Medulla oblongata (tissue), 1 donor: Measurements from ENCODE around the gene UNC13C.
"Not testable (repeated sequence)": the region's sequence is repeated elsewhere in the genome, so short reads cannot be mapped to it uniquely, and the experiment has no call there.

ENCODE experiments used
- DNase-seq: peaks from one replicate; pipeline ENCODE4 v3.0.0-alpha.2; 2015; ENCODE audit errors: extremely low spot score

Gene UNC13C

GRCh38 chr15:54298396-54298795, 320.2 kb downstream of the UNC13C start:
- no peak for DNase-seq

GRCh38 chr15:54304321-54304720, 326.1 kb downstream of the UNC13C start:
- DNase-seq, result no peak

DNA sequence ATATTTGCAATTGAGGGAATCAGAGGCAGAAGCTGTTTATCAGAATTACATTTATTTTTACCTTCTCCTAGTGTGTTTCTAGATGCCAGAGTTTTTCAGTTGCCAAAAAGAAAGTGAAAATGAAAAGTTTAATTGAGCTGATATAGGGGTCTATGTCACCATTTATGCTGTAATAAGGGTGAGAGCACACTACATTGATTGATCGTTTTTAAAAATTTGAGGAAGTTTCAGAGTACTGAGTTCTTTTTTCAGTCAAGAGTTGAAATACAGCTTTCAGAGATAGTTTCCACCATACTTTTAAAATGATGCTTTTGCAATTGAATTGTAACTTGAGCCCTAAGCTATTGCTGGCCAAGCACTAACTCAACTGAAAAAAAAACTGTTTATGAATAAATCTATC, 326.9 kb downstream of the UNC13C start:
- DNase-seq, result no peak

GRCh38 chr15:54307252-54307902, 329.1 kb downstream of the UNC13C start:
- DNase-seq, result no peak

DNA sequence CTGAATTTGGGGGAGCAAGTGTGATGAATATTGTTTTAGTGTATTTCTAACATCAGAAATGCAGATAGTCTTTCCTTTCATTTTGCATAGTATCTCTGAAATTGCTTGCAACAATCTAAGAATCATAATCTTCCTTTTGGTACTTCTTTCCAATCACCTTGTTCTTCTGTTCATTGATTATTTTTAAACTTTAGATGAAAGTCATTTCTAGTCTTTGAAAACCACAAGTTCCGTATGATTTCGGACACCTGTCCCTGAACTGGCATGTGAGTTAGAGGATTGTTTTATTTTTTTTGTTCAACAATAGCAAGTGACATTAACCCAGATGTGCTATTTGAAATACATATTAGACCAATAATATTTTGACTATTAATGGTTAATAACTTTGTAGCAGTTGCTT, 329.7 kb downstream of the UNC13C start:
- DNase-seq, result no peak

DNA sequence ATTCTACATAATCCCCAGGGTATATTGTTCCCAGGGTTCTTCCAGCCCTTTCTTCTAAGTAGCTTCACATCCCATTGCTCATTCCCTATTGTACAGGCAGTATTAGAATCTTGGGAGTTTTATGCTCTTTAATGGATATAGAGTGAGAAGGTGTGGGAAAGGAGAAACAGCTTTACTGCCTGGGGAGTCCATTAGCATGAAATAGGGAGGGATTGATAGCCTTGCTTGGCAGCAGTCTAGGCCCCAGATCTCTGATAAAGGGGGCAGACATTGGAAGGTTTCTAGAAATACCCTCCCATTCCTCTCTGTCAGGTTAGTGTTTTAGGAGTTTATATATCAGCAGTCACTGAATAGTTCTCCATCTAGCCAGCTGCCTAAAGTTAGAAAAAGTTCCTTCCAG, 334.3 kb downstream of the UNC13C start:
- DNase-seq, result no peak

DNA sequence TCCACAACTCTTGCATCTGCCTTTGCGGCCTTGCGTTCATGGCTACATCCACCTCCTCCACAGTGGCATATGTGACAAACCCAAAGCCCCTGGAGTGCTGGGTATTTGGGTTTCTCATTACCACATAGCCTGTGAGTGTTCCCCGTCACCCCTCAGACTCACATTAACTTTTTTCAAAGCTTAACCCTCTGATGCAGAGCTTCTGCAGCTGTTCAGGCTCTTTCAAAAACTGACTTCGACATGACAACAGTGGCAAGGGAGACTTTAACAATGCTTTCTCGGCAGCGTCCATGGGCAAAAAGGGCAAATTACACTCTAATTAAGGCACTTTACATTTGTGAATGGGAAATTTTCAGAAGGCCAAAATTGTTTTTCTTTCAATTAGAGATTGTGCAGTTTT, 343.2 kb downstream of the UNC13C start:
- DNase-seq, result no peak

DNA sequence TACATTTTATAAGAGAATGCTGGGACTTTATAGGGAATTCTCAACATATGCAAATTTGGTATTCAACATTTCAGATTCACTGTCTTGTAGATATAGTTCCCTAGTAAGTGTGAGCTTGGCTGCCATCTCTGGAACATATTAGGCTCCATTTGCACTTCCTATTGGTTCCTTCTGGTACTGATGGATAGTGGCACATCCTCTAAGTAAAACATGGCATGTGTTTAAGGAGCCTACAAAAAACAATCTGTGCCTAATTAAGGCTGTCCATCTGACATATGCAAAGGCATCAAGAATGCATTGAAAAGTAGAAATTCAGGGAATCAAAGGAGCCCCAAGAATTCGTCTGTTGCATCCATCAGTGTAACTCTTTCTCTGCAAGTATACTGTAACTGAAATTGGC, 344.1 kb downstream of the UNC13C start:
- DNase-seq, result no peak

GRCh38 chr15:54345301-54345700, 367.1 kb downstream of the UNC13C start:
- no peak for DNase-seq

GRCh38 chr15:54345827-54346226, 367.6 kb downstream of the UNC13C start:
- DNase-seq, result no peak

- no peak for DNase-seq
These were observed 369.0 kb downstream of the UNC13C start for GRCh38 chr15:54347082-54347827.

- peak; percentile 2 for DNase-seq
These were observed 375.5 kb downstream of the UNC13C start for GRCh38 chr15:54353726-54354125.

DNA sequence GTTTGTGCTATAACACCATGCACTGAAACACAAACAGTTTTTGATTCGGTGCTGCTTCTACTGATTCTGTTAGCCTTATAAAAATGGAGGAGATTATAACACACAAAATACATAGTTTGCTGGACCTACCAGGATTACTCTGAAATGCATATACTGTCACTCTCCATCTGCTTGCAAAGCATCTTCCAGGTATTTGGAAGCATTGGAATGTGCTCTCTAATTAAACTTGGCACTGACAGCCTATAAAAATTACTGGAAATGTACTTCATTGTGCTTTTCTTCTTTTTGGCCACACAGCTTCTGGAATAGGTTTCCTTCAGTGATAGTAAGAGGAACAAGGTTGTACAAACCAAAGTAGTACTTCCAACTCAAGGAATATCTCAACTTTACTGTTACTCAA, 376.1 kb downstream of the UNC13C start:
- no peak for DNase-seq

GRCh38 chr15:54364961-54365360, 386.7 kb downstream of the UNC13C start:
- DNase-seq, result peak; percentile 4

- no peak for DNase-seq
These were observed 395.1 kb downstream of the UNC13C start for GRCh38 chr15:54373332-54373731.

DNA sequence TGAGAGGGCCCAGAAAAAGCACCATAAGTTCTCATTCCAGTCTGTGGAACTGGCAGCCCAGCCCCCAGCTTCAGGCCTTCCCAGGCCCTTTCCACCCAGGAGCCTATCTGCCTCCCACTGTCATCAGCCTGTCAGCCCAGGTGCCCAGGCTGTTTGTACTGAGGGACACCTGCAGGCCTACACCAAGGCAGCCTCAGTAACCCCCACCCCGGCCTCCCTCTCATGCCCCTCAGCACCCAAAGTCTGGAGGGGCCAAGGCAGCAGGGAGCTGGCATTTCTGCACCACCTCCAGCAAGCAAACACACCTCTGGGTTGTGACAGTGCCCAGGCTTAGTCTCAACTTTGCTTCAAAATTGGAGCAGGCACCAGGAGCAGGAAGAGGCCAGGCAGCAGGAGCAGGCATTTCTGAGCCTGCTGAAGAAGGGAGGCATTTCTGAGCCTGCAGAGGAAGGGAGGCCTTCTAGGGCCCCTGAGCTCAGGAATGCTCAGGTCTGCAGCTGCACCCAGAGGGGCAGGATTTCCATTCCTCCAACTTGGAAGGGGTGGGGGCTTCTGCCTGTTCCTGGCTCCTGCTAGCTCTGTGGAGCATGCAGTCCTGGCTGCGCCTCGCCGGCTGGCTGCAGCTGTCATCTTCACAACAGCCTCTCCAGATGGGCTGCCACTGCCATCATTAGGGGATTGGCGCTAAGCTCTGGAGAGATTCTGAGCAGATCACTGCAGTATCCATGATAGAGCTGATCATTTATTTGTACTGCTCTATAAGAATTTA, 396.1 kb downstream of the UNC13C start:
- no peak for DNase-seq

DNA sequence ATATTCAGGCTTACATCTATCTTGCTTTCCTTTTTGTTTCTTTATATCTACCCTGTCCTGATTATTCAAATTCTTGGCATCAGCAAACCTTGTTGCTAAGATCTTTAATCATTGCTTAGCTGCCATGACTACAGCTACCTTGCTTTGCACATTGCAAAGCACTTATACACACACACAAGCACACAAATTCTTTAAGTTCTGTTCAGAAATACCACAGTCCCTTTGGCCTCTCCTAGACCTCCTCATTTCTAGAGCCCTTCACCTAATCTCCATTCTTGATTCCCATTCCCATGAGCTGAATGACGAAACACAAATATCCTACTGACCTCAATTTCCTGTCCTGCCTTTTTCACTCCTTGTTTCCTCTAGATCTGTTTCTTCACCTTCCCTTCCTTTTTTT, 409.6 kb downstream of the UNC13C start:
- no peak for DNase-seq

- no peak for DNase-seq
These were observed 410.5 kb downstream of the UNC13C start for GRCh38 chr15:54388746-54389145.

- no peak for DNase-seq
These were observed 432.2 kb downstream of the UNC13C start for GRCh38 chr15:54410481-54410880.

- peak; percentile 4 for DNase-seq
These were observed 445.9 kb downstream of the UNC13C start for GRCh38 chr15:54424171-54424570.

DNA sequence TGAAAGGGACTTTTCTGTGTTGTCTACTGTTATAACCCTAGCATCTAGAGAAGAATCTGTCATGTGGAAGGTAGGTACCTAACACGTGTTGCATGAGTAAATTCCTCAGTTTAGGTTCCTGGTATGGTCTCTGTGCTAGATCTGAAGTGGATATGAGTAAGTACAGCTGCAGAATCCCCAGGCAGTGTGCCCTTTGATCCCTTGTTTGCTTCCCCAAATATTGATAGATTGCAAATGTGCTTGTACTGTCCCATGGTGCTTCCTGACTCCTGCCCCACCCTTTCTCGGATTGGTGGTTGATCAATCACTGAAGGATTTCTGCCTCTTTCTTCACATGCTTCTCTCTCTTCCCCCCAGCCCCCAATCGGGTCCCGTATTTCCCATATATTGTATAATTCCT, 450.4 kb downstream of the UNC13C start:
- DNase-seq, result no peak

GRCh38 chr15:54450288-54450687, 472.0 kb downstream of the UNC13C start:
- DNase-seq, result not testable (repeated sequence)

DNA sequence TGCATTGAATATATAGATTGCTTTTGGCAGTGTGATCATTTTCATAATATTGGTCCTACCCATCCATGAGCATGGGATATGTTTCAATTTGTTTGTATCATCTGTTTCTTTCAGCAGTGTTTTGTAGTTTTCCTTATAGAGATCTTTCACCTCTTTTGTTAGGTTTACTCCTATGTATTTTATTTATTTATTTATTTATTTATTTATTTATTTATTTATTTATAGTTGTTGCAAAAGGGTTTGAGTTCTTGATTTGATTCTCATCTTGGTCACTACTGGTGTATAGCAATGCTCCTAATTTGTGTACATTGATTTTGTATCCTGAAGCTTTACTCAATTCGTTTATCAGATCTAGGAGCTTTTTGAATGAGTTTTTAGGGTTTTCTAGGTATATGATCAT, 478.2 kb downstream of the UNC13C start:
- DNase-seq, result no peak
